Upper lobe of left lung (tissue), 6 donors: Measurements from ENCODE around the gene GDPGP1. TPM values are rescaled to one million over a fixed set of nuclear protein-coding genes. Genes with fewer than 3 reads are reported as not detected.

ENCODE experiments used
- ATAC-seq, 2 donors: fragments of 200-7000 bp; cut with Tn5 transposase; one replicate each; pipeline ENCODE4 v1.9.1; 2022; ENCODE audit warnings: mild to moderate bottlenecking in 2 of 2, moderate library complexity in 2 of 2; ENCODE audit not compliant: low FRiP score in 2 of 2
- DNase-seq, 2 donors: peaks; one replicate each; pipeline ENCODE4 v3.0.0-alpha.2; 2019 to 2020
- H3K27ac ChIP-seq, 4 donors: fragments of 200-600 bp; sonication (generic); one replicate each; pipeline ENCODE4 v1.5.1; 2016 to 2019
- H3K27me3 ChIP-seq, 4 donors: fragments of 200-600 bp; sonication (generic); one replicate each; pipeline ENCODE4 v1.5.1; 2017 to 2019
- H3K36me3 ChIP-seq, 4 donors: fragments of 200-600 bp; sonication (generic); one replicate each; pipeline ENCODE4 v1.5.1; 2016 to 2019
- H3K4me1 ChIP-seq, 4 donors: fragments of 200-600 bp; sonication (generic); one replicate each; pipeline ENCODE4 v1.5.1; 2018 to 2019
- H3K4me3 ChIP-seq, 4 donors: fragments of 200-600 bp; sonication (generic); one replicate each; pipeline ENCODE4 v1.5.1; 2017 to 2019; ENCODE audit warnings: mild to moderate bottlenecking in 2 of 4, moderate library complexity in 1 of 4
- H3K9me3 ChIP-seq, 4 donors: fragments of 200-600 bp; sonication (generic); one replicate each; pipeline ENCODE4 v1.5.1; 2018 to 2019
- CTCF ChIP-seq, 6 experiments: fragments of 450-650 bp in 4 of 6; fragments of 200-600 bp in 2 of 6; sonication (generic) in 2 of 6; IDR thresholded peaks; one replicate each; pipeline ENCODE4 v1.5.1; 2016 to 2019; ENCODE audit warnings: antibody characterized with exemption in 6 of 6
- EP300 ChIP-seq, 4 donors: sonication (generic); formaldehyde crosslinking; IDR thresholded peaks; one replicate each; pipeline ENCODE4 v1.5.1; 2017; ENCODE audit warnings: antibody characterized with exemption in 4 of 4, control low read depth in 2 of 4
- POLR2A ChIP-seq, 4 donors: fragments of 450-650 bp; IDR thresholded peaks; one replicate each; pipeline ENCODE4 v1.5.1; 2016 to 2017; ENCODE audit warnings: antibody characterized with exemption in 4 of 4, mild to moderate bottlenecking in 2 of 4
- POLR2AphosphoS5 ChIP-seq, 2 donors: sonication (generic); formaldehyde crosslinking; IDR thresholded peaks; one replicate each; pipeline ENCODE4 v1.5.1; 2017; ENCODE audit warnings: antibody characterized with exemption in 2 of 2
- WGBS, 2 donors: methylation state at CpG; one replicate each; pipeline ENCODE4 v1.1.5; 2017 to 2018; 5-methylcytosine and 5-hydroxymethylcytosine counted together
- total RNA-seq, 6 donors: library from RNA; depleted of rRNA in 4 of 6; stranded (reverse); fragments of >200 nt in 4 of 6; gene quantifications; one replicate each; pipeline versions ENCODE4 v1.1.0 to v1.2.1, GENCODE V29; 2016 to 2021
- donor health status: DM: no; HTN: no; CAD: no; lungs with moderate emphysema.
- donor health status: DM: no; HTN: yes; CAD: no; lungs with severe emphysema.

The GDPGP1 gene
- total RNA-seq, 6 donors from 2014 or later = 7.2 to 27.2 (median 10.3) TPM

GRCh38 chr15:90188914-90189748, 44.9 kb upstream of the GDPGP1 start:
- peaks cover 50 to 85% (median 55%) of the 10 kb centered on the region in 4 donors for H3K4me1 ChIP-seq
- peak overlapping the region in 3 of 4 donors; percentile 26 to 68 (median 30) for H3K27ac ChIP-seq
- ATAC-seq (no peak), DNase-seq (peak in 1 of 2 donors; percentile 46)
- H3K4me3 ChIP-seq = no peak overlapping the region
- TF ChIP-seq POLR2AphosphoS5 (IDR thresholded peaks at IDR 0.05) = peak in 1 of 2 donors; percentile 60
- TF ChIP-seq CTCF (IDR thresholded peaks at IDR 0.05) = no peak
- TF ChIP-seq POLR2A (IDR thresholded peaks at IDR 0.05) = peak in 1 of 4 donors; percentile 17
- no peak for TF ChIP-seq EP300 (IDR thresholded peaks at IDR 0.05)
- H3K36me3 ChIP-seq = peaks cover 0 to 4% (median 0%) of the 10 kb centered on the region in 4 donors
- H3K9me3 ChIP-seq = no peaks in the 10 kb centered on the region
- no peaks in the 10 kb centered on the region for H3K27me3 ChIP-seq
- 71 to 72% methylated on average over 8 of the region's 8 CpGs for WGBS, 2 donors

- H3K27me3 ChIP-seq = no peaks in the 10 kb centered on the region
- peaks cover 0 to 4% (median 0%) of the 10 kb centered on the region in 4 donors for H3K36me3 ChIP-seq
- peaks cover 49 to 77% (median 51%) of the 10 kb centered on the region in 4 donors for H3K4me1 ChIP-seq
- no peak overlapping the region for H3K4me3 ChIP-seq
- DNase-seq = no peak
- no peak for ATAC-seq
- TF ChIP-seq POLR2A (IDR thresholded peaks at IDR 0.05) (no peak), EP300 (IDR thresholded peaks at IDR 0.05) (no peak), POLR2AphosphoS5 (IDR thresholded peaks at IDR 0.05) (no peak), CTCF (IDR thresholded peaks at IDR 0.05) (no peak)
- H3K27ac ChIP-seq = peak overlapping the region in 3 of 4 donors; percentile 67 to 74 (median 68)
- no peaks in the 10 kb centered on the region for H3K9me3 ChIP-seq
- WGBS, 2 donors = 78 to 89% methylated on average over 7 to 10 of the region's 10 CpGs
These were observed 44.1 kb upstream of the GDPGP1 start for GRCh38 chr15:90189781-90190467.

- Histone ChIP-seq H3K27me3 (no peaks in the 10 kb centered on the region), H3K36me3 (peaks cover 0 to 4% (median 0%) of the 10 kb centered on the region in 4 donors), H3K9me3 (no peaks in the 10 kb centered on the region), H3K4me3 (no peak overlapping the region), H3K4me1 (peaks cover 42 to 68% (median 51%) of the 10 kb centered on the region in 4 donors), H3K27ac (peak overlapping the region in 3 of 4 donors; percentile 67 to 74 (median 68))
- DNase-seq (peak in 1 of 2 donors; percentile 60), ATAC-seq (peak; percentile 36 to 50)
- no peak for TF ChIP-seq POLR2A (IDR thresholded peaks at IDR 0.05)
- no peak for TF ChIP-seq CTCF (IDR thresholded peaks at IDR 0.05)
- WGBS, 2 donors = 84 to 90% methylated on average over 6 to 10 of the region's 10 CpGs
These were observed 43.2 kb upstream of the GDPGP1 start for GRCh38 chr15:90190606-90191343.

GRCh38 chr15:90191344-90191687, 42.7 kb upstream of the GDPGP1 start:
- Histone ChIP-seq H3K27me3 (no peaks in the 10 kb centered on the region), H3K4me3 (no peak overlapping the region), H3K36me3 (peaks cover 0 to 4% (median 0%) of the 10 kb centered on the region in 4 donors), H3K27ac (peak overlapping the region in 3 of 4 donors; percentile 67 to 74 (median 68)), H3K9me3 (no peaks in the 10 kb centered on the region), H3K4me1 (peaks cover 37 to 63% (median 49%) of the 10 kb centered on the region in 4 donors)
- DNase-seq (no peak), ATAC-seq (no peak)
- WGBS, 2 donors = 81 to 82% methylated on average over 3 of the region's 3 CpGs
- TF ChIP-seq EP300 (IDR thresholded peaks at IDR 0.05) (no peak), POLR2A (IDR thresholded peaks at IDR 0.05) (no peak), CTCF (IDR thresholded peaks at IDR 0.05) (no peak), POLR2AphosphoS5 (IDR thresholded peaks at IDR 0.05) (no peak)
